HG03060 (cell line): ENCODE data around the gene SYTL2.
A peak's percentile ranks its signal among the peaks of the same experiment; 100 is the strongest.

ENCODE experiments used
- ATAC-seq: cut with Tn5 transposase; IDR thresholded peaks from one replicate; pipeline ENCODE4 v1.9.1; 2021; ENCODE audit warnings: low read depth, moderate number of reproducible peaks; ENCODE audit not compliant: unreplicated experiment

The SYTL2 gene

GRCh38 chr11:85827748-85828639, 17.1 kb upstream of the SYTL2 start:
- ATAC-seq: no peak

GRCh38 chr11:85826116-85826855, 15.3 kb upstream of the SYTL2 start:
- ATAC-seq: no peak

GRCh38 chr11:85825616-85826015, 14.7 kb upstream of the SYTL2 start:
- no peak for ATAC-seq

- no peak for ATAC-seq
Observed at GRCh38 chr11:85823816-85824215, 12.9 kb upstream of the SYTL2 start.

GRCh38 chr11:85822814-85823213, 11.9 kb upstream of the SYTL2 start:
- ATAC-seq: no peak

GRCh38 chr11:85821636-85822035, 10.7 kb upstream of the SYTL2 start:
- ATAC-seq: no peak

GRCh38 chr11:85819441-85819840, 8.5 kb upstream of the SYTL2 start:
- ATAC-seq: no peak

GRCh38 chr11:85815186-85815931, 4.4 kb upstream of the SYTL2 start:
- ATAC-seq: no peak

- ATAC-seq: no peak
Observed at GRCh38 chr11:85813721-85814120, 2.8 kb upstream of the SYTL2 start.

GRCh38 chr11:85811624-85812023, 683 bp upstream of the SYTL2 start:
- ATAC-seq: no peak

GRCh38 chr11:85810521-85810870, 445 bp downstream of the SYTL2 start:
- ATAC-seq: no peak

- no peak for ATAC-seq
Observed at GRCh38 chr11:85809863-85810262, 1.1 kb downstream of the SYTL2 start.

- ATAC-seq: peak; percentile 70
Observed at GRCh38 chr11:85809191-85809590, 1.8 kb downstream of the SYTL2 start.

GRCh38 chr11:85806876-85807275, 4.1 kb downstream of the SYTL2 start:
- ATAC-seq: no peak

- ATAC-seq: no peak
Observed at GRCh38 chr11:85806016-85806415, 4.9 kb downstream of the SYTL2 start.

GRCh38 chr11:85805387-85805786, 5.6 kb downstream of the SYTL2 start:
- ATAC-seq: no peak

GRCh38 chr11:85803920-85804319, 7.0 kb downstream of the SYTL2 start:
- no peak for ATAC-seq

GRCh38 chr11:85803303-85803702, 7.6 kb downstream of the SYTL2 start:
- ATAC-seq: no peak

GRCh38 chr11:85801527-85801926, 9.4 kb downstream of the SYTL2 start:
- ATAC-seq: no peak

- ATAC-seq: no peak
Observed at GRCh38 chr11:85800595-85801342, 10.2 kb downstream of the SYTL2 start.
